Body of pancreas (tissue), 4 donors: Measurements from ENCODE around the gene ERBB4.

Experiments used
- CTCF ChIP-seq, 7 experiments: fragments of 450-650 bp in 4 of 7; fragments of 200-600 bp in 3 of 7; sonication (generic) in 3 of 7; IDR thresholded peaks; one replicate each; pipeline ENCODE4 v1.5.1; 2016 to 2019; ENCODE audit warnings: antibody characterized with exemption in 7 of 7
- POLR2A ChIP-seq, 3 donors: fragments of 450-650 bp; IDR thresholded peaks; one replicate each; pipeline ENCODE4 v1.6.1; 2016; ENCODE audit warnings: antibody characterized with exemption in 3 of 3, mild to moderate bottlenecking in 2 of 3

GRCh38 chr2:211654211-211654780 lies 884.3 kb downstream of the ERBB4 start:
- TF ChIP-seq CTCF (IDR thresholded peaks at IDR 0.05) (no peak), POLR2A (IDR thresholded peaks at IDR 0.05) (no peak)
